Measurements from ENCODE around the gene JAZF1. TPM values are rescaled to one million over a fixed set of nuclear protein-coding genes. Genes with fewer than 3 reads are reported as not detected.
A peak's percentile ranks its signal among the peaks of the same experiment; 100 is the strongest.

JAZF1 gene
- total and polyA plus RNA-seq, 2 of the 4 experiments (the other 2 are of a cell fraction), result 8.4 to 10.5 TPM

DNA sequence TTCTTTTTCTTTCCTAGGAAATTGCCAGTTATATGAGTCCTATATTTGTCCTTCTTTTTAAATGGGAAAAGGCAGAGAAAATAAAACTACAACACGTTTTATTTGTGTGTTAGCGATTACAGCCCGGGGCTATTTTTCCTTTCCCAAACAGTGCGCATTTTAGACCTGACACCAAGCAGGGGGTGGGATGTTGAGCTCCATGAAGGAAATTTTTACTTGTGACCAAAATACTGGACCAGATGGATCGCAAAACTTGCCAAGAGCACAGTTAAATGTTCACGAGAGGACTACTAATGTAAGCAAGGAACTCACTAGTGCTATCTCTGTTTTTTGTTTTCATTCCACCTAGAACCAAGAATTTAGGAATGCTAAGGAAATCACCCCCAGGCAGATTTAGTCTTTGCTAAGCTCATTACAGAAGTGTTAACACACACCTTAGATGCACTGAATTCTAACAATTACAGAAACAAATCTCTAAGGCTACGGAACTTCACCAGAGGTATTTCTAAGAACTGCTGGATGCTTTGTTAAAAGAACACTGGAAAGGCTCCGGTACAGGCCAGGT lies 114.8 kb downstream of the JAZF1 start:
- ChIA-PET POLR2A (ENCODE audit: unreplicated experiment) (interaction anchor here (0.7 kb wide), 1 partner anchor 9 kb away, joined by 3 read pairs; no protein-coding TSS in a partner anchor), CTCF (interaction anchor here (1.2 kb wide), 1 partner anchor 10 kb away, joined by 3 read pairs; no protein-coding TSS in a partner anchor)
- no peaks in the 10 kb centered on the region for H3K9me3 ChIP-seq (ENCODE audit: control insufficient read depth, insufficient read depth, low read length)
- H2AK5ac ChIP-seq (ENCODE audit: low read depth, low read length), result no peak overlapping the region
- H3K18ac ChIP-seq (ENCODE audit: low read depth, low read length), result peak overlapping the region; percentile 24; the same call in 1 of the 2 replicates
- in situ Hi-C loops (cut with MboI; ENCODE audit: low sequenced_read_pairs) (no loop called here), dilution Hi-C loops (cut with HindIII; ENCODE audit: low sequenced_read_pairs, unreplicated experiment) (no loop called here), intact Hi-C loops (cut with micrococcal nuclease) (no loop called here)
- H3K56ac ChIP-seq (ENCODE audit: extremely low read depth, insufficient read depth, low read length), result no peak overlapping the region; the same call in 1 of the 2 replicates
- H3K4me2 ChIP-seq (ENCODE audit: low read depth, low read length), result no peak overlapping the region; the same call in none of the 2 replicates
- peak overlapping the region; percentile 36; the same call in 1 of the 2 replicates for H3K27ac ChIP-seq (ENCODE audit: insufficient read depth, low read length)
- no peak overlapping the region for H2AFZ ChIP-seq (replicated peaks; ENCODE audit: low read length, poor library complexity)
- no peak overlapping the region for H3K9ac ChIP-seq (ENCODE audit: low read depth, low read length)
- no peak overlapping the region for H2AK9ac ChIP-seq (replicated peaks; ENCODE audit: low read depth, low read length, poor library complexity)
- peak overlapping the region; percentile 35; the same call in 1 of the 2 replicates for H3K4ac ChIP-seq (ENCODE audit: low read depth, low read length)
- peaks cover 17% of the 10 kb centered on the region for H3K9me1 ChIP-seq (ENCODE audit: insufficient read depth, low read length)
- ATAC-seq (ENCODE audit: low read depth) (no peak), DNase-seq (no peak)
- H2BK120ac ChIP-seq (ENCODE audit: low read depth, low read length), result 0 out of 2 replicates have a peak overlapping the region, but pooled peaks have one; percentile 51
- peaks cover 31% of the 10 kb centered on the region for H3K4me1 ChIP-seq (ENCODE audit: control insufficient read depth, insufficient read depth, low read length)
- no peaks in the 10 kb centered on the region for H3K36me3 ChIP-seq (ENCODE audit: control insufficient read depth, insufficient read depth, low read length)
- H3K23ac ChIP-seq (ENCODE audit: low read depth, low read length), result peak overlapping the region; percentile 33
- H2BK20ac ChIP-seq (ENCODE audit: low read depth, low read length), result peak overlapping the region; percentile 38; the same call in 1 of the 2 replicates
- WGBS, 2 experiments (ENCODE audit: extremely low coverage in 2 of 2, insufficient read length in 1 of 2), result no CpG with 5 or more reads among the region's 8 CpGs
- H4K91ac ChIP-seq (ENCODE audit: insufficient read depth, low read depth, low read length), result peak overlapping the region; percentile 22; the same call in 1 of the 2 replicates
- H4K20me1 ChIP-seq (ENCODE audit: insufficient read depth, low read length), result peaks cover 12% of the 10 kb centered on the region; the same call in 1 of the 2 replicates
- no peak overlapping the region for H4K8ac ChIP-seq (ENCODE audit: low read depth in 2 of 2, low read length in 2 of 2)
- no peaks in the 10 kb centered on the region for H3K27me3 ChIP-seq (ENCODE audit: control insufficient read depth, insufficient read depth, low read length)
- no peak overlapping the region for H2BK5ac ChIP-seq (ENCODE audit: low read depth, low read length, poor library complexity, severe bottlenecking)
- peaks cover 11 to 58% of the 10 kb centered on the region in 2 experiments for H3K79me1 ChIP-seq (ENCODE audit: low read depth in 1 of 2, low read length in 2 of 2)
- no peak overlapping the region for H2BK15ac ChIP-seq (ENCODE audit: low read depth, low read length)
- BruUV-seq (replicated peaks), result no TSS peak
- H4K5ac ChIP-seq (ENCODE audit: low read depth, low read length), result no peak overlapping the region; the same call in 1 of the 2 replicates
- no peak for TF ChIP-seq CHD1 (IDR thresholded peaks at IDR 0.05; ENCODE audit: low read depth, low read length)
- peak overlapping the region; percentile 55 for H3K14ac ChIP-seq (replicated peaks; ENCODE audit: low read depth, low read length)
- no peak overlapping the region for H3K4me3 ChIP-seq (ENCODE audit: insufficient read depth, low read depth, low read length)

Data from IMR-90 (cell line).